SK-N-SH (cell line): ENCODE data around the gene ADRB2. TPM values are rescaled to one million over a fixed set of nuclear protein-coding genes. Genes with fewer than 3 reads are reported as not detected.

ENCODE experiments used
- CTCF ChIA-PET: fragments of 300-600, 350-600 bp; formaldehyde crosslinking; extraction: SDS; loops from one replicate; lab custom pipeline; 2021; lab: Yijun Ruan, JAX
- POLR2A ChIA-PET: fragments of 350-600 bp; sonication (Branson Sonifier 250); formaldehyde crosslinking; extraction: SDS; loops from one replicate; lab custom pipeline; 2020; ENCODE audit warnings: antibody characterized with exemption, inconsistent platforms; lab: Yijun Ruan, JAX
- DNase-seq: peaks from one replicate; pipeline ENCODE4 v3.0.0; 2012
- H2AFZ ChIP-seq: fragments of 200-600 bp; sonication (generic); 2 replicates; pipeline ENCODE4 v1.8.1; 2016; ENCODE audit warnings: antibody characterized with exemption, mild to moderate bottlenecking, low read depth
- H3F3A ChIP-seq: fragments of 200-600 bp; sonication (generic); replicated peaks from 2 replicates; pipeline ENCODE3; 2016; ENCODE audit warnings: antibody characterized with exemption, mild to moderate bottlenecking; ENCODE audit not compliant: insufficient read depth
- H3K27ac ChIP-seq, 2 experiments: fragments of 200-500 bp in 1 of 2; fragments of 200-600 bp in 1 of 2; sonication (Bioruptor generic) in 1 of 2; sonication (generic), shearing (Covaris generic) in 1 of 2; 2 replicates each; pipeline versions ENCODE4 v1.5.1 to v1.6.1; 2014 to 2016; ENCODE audit warnings: low read depth in 2 of 2, inconsistent platforms in 1 of 2, low read length in 1 of 2, mild to moderate bottlenecking in 1 of 2, mixed read lengths in 1 of 2
- H3K27me3 ChIP-seq: fragments of 200-600 bp; sonication (generic), shearing (Covaris generic); 2 replicates; pipeline ENCODE4 v1.6.1; 2016; ENCODE audit warnings: mixed run types; ENCODE audit not compliant: insufficient read depth
- H3K36me3 ChIP-seq, 2 experiments: fragments of 200-500 bp in 1 of 2; fragments of 200-600 bp in 1 of 2; sonication (Bioruptor generic) in 1 of 2; sonication (generic) in 1 of 2; replicated peaks in 1 of 2; 2 replicates each; pipeline versions ENCODE3 to v1.5.1; 2014 to 2016; ENCODE audit warnings: low read length in 1 of 2, mild to moderate bottlenecking in 1 of 2; ENCODE audit not compliant: insufficient read depth in 2 of 2, control insufficient read depth in 1 of 2
- H3K4me1 ChIP-seq, 2 experiments: fragments of 200-500 bp in 1 of 2; fragments of 200-600 bp in 1 of 2; sonication (Bioruptor generic) in 1 of 2; sonication (generic), shearing (Covaris generic) in 1 of 2; 2 replicates each; pipeline versions ENCODE4 v1.5.1 to v1.6.1; 2014 to 2016; ENCODE audit warnings: low read depth in 1 of 2, low read length in 1 of 2, mixed run types in 1 of 2; ENCODE audit not compliant: insufficient read depth in 2 of 2, control insufficient read depth in 1 of 2
- H3K4me2 ChIP-seq: fragments of 200-600 bp; sonication (generic), shearing (Covaris generic); 2 replicates; pipeline ENCODE4 v1.6.1; 2017; ENCODE audit warnings: mixed run types
- H3K4me3 ChIP-seq, 2 experiments: fragments of 200-500 bp in 1 of 2; fragments of 200-600 bp in 1 of 2; sonication (Bioruptor generic) in 1 of 2; sonication (generic), shearing (Covaris generic) in 1 of 2; 2 replicates each; pipeline versions ENCODE4 v1.5.1 to v1.8.1; 2014 to 2016; ENCODE audit warnings: low read depth in 2 of 2, inconsistent platforms in 1 of 2, low read length in 1 of 2, mild to moderate bottlenecking in 1 of 2, mixed read lengths in 1 of 2, moderate library complexity in 1 of 2
- H3K79me2 ChIP-seq: fragments of 200-600 bp; sonication (generic); 2 replicates; pipeline ENCODE4 v1.8.1; 2017; ENCODE audit warnings: mild to moderate bottlenecking; ENCODE audit not compliant: insufficient read depth
- H3K9ac ChIP-seq: fragments of 200-600 bp; sonication (generic); 2 replicates; pipeline ENCODE4 v1.6.1; 2017; ENCODE audit warnings: mixed run types
- H3K9me2 ChIP-seq: fragments of 200-600 bp; sonication (generic); 2 replicates; pipeline ENCODE4 v1.6.1; 2017; ENCODE audit warnings: mixed run types
- H3K9me3 ChIP-seq: fragments of 200-600 bp; sonication (generic); 2 replicates; pipeline ENCODE4 v1.6.1; 2017; ENCODE audit warnings: mixed run types, mild to moderate bottlenecking, moderate library complexity
- H4K20me1 ChIP-seq: fragments of 200-600 bp; sonication (generic); 2 replicates; pipeline ENCODE4 v1.6.1; 2017; ENCODE audit warnings: mild to moderate bottlenecking, mixed run types; ENCODE audit not compliant: insufficient read depth
- CHD2 ChIP-seq: fragments of 150-350 bp; IDR thresholded peaks from 2 replicates; pipeline ENCODE4 v1.6.1; 2018; ENCODE audit warnings: low read length; ENCODE audit not compliant: partially characterized antibody
- CTCF ChIP-seq: fragments of 200-600 bp; sonication (generic); IDR thresholded peaks from 2 replicates; pipeline ENCODE4 v1.6.1; 2017; ENCODE audit warnings: antibody characterized with exemption, mild to moderate bottlenecking, moderate library complexity
- ELF1 ChIP-seq: IDR thresholded peaks from 2 replicates; pipeline ENCODE4 v1.4.0; 2012
- EP300 ChIP-seq, 2 experiments: IDR thresholded peaks; 2 replicates each; pipeline versions ENCODE4 v1.4.0 to v1.6.1; 2012; ENCODE audit warnings: borderline replicate concordance in 1 of 2, low read depth in 1 of 2, low read length in 1 of 2
- FOSL2 ChIP-seq: IDR thresholded peaks from 2 replicates; pipeline ENCODE4 v1.4.0; 2012; ENCODE audit warnings: low read depth, mild to moderate bottlenecking, moderate library complexity, borderline replicate concordance
- FOXJ3 ChIP-seq: sonication (generic); formaldehyde crosslinking; IDR thresholded peaks from 2 replicates; pipeline ENCODE4 v1.5.1; 2020; ENCODE audit warnings: mild to moderate bottlenecking, missing genetic modification reagents
- GABPA ChIP-seq: IDR thresholded peaks from 2 replicates; pipeline ENCODE4 v1.4.0; 2012; ENCODE audit warnings: low read depth, mild to moderate bottlenecking
- MEF2A ChIP-seq: IDR thresholded peaks from 2 replicates; pipeline ENCODE4 v1.4.0; 2012; ENCODE audit warnings: low read depth, borderline replicate concordance
- MXI1 ChIP-seq: IDR thresholded peaks from 2 replicates; pipeline ENCODE4 v1.6.1; 2012; ENCODE audit warnings: mild to moderate bottlenecking, low read depth, low read length, improper control_type of control experiment
- NFIC ChIP-seq: IDR thresholded peaks from 2 replicates; pipeline ENCODE4 v1.4.0; 2012; ENCODE audit warnings: borderline replicate concordance
- NRF1 ChIP-seq: IDR thresholded peaks from 2 replicates; pipeline ENCODE4 v1.6.1; 2012; ENCODE audit warnings: low read depth, mild to moderate bottlenecking, low read length
- POLR2AphosphoS5 ChIP-seq: IDR thresholded peaks from 2 replicates; pipeline ENCODE4 v1.6.1; 2012; ENCODE audit warnings: low read depth, low read length
- RAD21 ChIP-seq: IDR thresholded peaks from 2 replicates; pipeline ENCODE4 v1.6.1; 2012; ENCODE audit warnings: mild to moderate bottlenecking, low read length
- RFX5 ChIP-seq: IDR thresholded peaks from 2 replicates; pipeline ENCODE4 v1.6.1; 2012; ENCODE audit warnings: mild to moderate bottlenecking, improper control_type of control experiment, low read length
- SMC3 ChIP-seq: IDR thresholded peaks from 2 replicates; pipeline ENCODE4 v1.6.1; 2012; ENCODE audit warnings: low read depth, low read length, improper control_type of control experiment
- TCF12 ChIP-seq: IDR thresholded peaks from 2 replicates; pipeline ENCODE4 v1.4.0; 2012
- TEAD4 ChIP-seq: IDR thresholded peaks from 2 replicates; pipeline ENCODE4 v1.4.0; 2012; ENCODE audit warnings: mild to moderate bottlenecking, borderline replicate concordance; ENCODE audit not compliant: insufficient read depth
- USF1 ChIP-seq: IDR thresholded peaks from 2 replicates; pipeline ENCODE4 v1.4.0; 2012; ENCODE audit warnings: low read depth, borderline replicate concordance
- USF2 ChIP-seq: fragments of 150-350 bp; IDR thresholded peaks from 2 replicates; pipeline ENCODE4 v1.6.1; 2017; ENCODE audit warnings: antibody characterized with exemption, low read length, low read depth, borderline replicate concordance
- YY1 ChIP-seq: IDR thresholded peaks from 2 replicates; pipeline ENCODE4 v1.4.0; 2012; ENCODE audit warnings: low read depth, mild to moderate bottlenecking
- WGBS: methylation state at CpG from one replicate; pipeline ENCODE4 v1.1.6; 2017; ENCODE audit warnings: low lambda C conversion rate; 5-methylcytosine and 5-hydroxymethylcytosine counted together
- polyA plus RNA-seq, 3 experiments: library from polyadenylated mRNA; depleted of rRNA; stranded (reverse); fragments of >200 nt; gene quantifications; 2 replicates each; pipeline ENCODE4 v1.2.3, GENCODE V29; 2012
- TF ChIP-seq, protein P1 (sequence below): IDR thresholded peaks from 2 replicates; pipeline ENCODE4 v1.4.0; 2012; ENCODE audit warnings: low read depth
- TF ChIP-seq, protein P2 (sequence below): fragments of 150-350 bp; IDR thresholded peaks from 2 replicates; pipeline ENCODE4 v1.6.1; 2016; ENCODE audit warnings: mild to moderate bottlenecking, low read depth, low read length

ADRB2 gene
- polyA plus RNA-seq, 1 of the 3 experiments (the other 2 are of a cell fraction): 1.0 TPM

DNA sequence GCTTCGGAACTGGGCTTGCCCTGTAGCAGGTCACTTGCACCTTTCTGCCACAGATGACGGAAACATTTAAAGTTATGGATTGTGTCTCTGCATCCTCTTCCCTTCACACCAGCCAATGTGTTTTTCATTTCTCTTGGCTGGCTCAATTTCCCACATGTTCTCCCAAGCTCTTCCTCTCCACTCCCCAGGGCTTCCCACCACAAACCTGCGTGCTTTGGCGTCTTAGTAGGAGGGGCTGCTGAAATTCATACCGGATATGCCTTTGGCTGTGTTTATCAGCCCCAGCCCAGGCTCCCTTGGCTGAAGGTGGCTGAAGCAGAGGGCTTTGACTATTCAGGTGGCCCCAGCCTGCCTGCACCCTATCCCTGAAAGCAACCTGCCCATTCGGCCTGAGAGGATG, 32.1 kb downstream of the ADRB2 start:
- DNase-seq: no peak
- TF ChIP-seq CHD2: no peak
- no peak for TF ChIP-seq POLR2AphosphoS5
- TF ChIP-seq EP300 (IDR thresholded peaks at IDR 0.05; ENCODE audit: borderline replicate concordance in 1 of 2, low read depth in 1 of 2, low read length in 1 of 2): no peak
- TF ChIP-seq, protein P1, sequence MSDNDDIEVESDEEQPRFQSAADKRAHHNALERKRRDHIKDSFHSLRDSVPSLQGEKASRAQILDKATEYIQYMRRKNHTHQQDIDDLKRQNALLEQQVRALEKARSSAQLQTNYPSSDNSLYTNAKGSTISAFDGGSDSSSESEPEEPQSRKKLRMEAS: no peak
- TF ChIP-seq GABPA: no peak
- Histone ChIP-seq H3F3A (no peaks in the 10 kb centered on the region), H2AFZ (no peak overlapping the region), H3K9me2 (no peaks in the 10 kb centered on the region), H3K4me3 (no peak overlapping the region), H4K20me1 (no peaks in the 10 kb centered on the region), H3K79me2 (no peaks in the 10 kb centered on the region), H3K9ac (no peak overlapping the region), H3K4me1 (no peaks in the 10 kb centered on the region), H3K9me3 (no peaks in the 10 kb centered on the region), H3K36me3 (no peaks in the 10 kb centered on the region), H3K27me3 (no peaks in the 10 kb centered on the region), H3K27ac (no peak overlapping the region), H3K4me2 (no peak overlapping the region)
- POLR2A ChIA-PET: no interaction called here
- WGBS: 72% methylated on average over 6 of the region's 6 CpGs
- CTCF ChIA-PET: no interaction called here

- no peak overlapping the region for H3K4me2 ChIP-seq
- no peaks in the 10 kb centered on the region for H3K27me3 ChIP-seq
- no peaks in the 10 kb centered on the region for H3K79me2 ChIP-seq
- H3K4me1 ChIP-seq: no peaks in the 10 kb centered on the region
- POLR2A ChIA-PET: no interaction called here
- H4K20me1 ChIP-seq: no peaks in the 10 kb centered on the region
- WGBS: 95% methylated on average over 2 of the region's 2 CpGs
- CTCF ChIA-PET: interaction anchor here (1.3 kb wide), 1 partner anchor 25 kb away, joined by 3 read pairs; no protein-coding TSS in a partner anchor
- no peak overlapping the region for H3K4me3 ChIP-seq
- DNase-seq: no peak
- no peaks in the 10 kb centered on the region for H3K9me2 ChIP-seq
- no peak overlapping the region for H2AFZ ChIP-seq
- H3K9ac ChIP-seq: no peak overlapping the region
- H3F3A ChIP-seq: no peaks in the 10 kb centered on the region
- no peaks in the 10 kb centered on the region for H3K9me3 ChIP-seq
- H3K36me3 ChIP-seq: no peaks in the 10 kb centered on the region
- TF ChIP-seq TCF12: no peak
- no peak for TF ChIP-seq TEAD4
- TF ChIP-seq USF1: no peak
- no peak for TF ChIP-seq YY1
- TF ChIP-seq, protein P1: no peak
- no peak for TF ChIP-seq ELF1
- no peak for TF ChIP-seq RFX5
- no peak for TF ChIP-seq NRF1
- TF ChIP-seq FOSL2: no peak
- no peak for TF ChIP-seq MXI1
- no peak for TF ChIP-seq POLR2AphosphoS5
- TF ChIP-seq NFIC: no peak
- no peak for TF ChIP-seq SMC3
- no peak for TF ChIP-seq MEF2A
- no peak for TF ChIP-seq FOXJ3 (CRISPR knock-in tag)
- TF ChIP-seq, protein P2, sequence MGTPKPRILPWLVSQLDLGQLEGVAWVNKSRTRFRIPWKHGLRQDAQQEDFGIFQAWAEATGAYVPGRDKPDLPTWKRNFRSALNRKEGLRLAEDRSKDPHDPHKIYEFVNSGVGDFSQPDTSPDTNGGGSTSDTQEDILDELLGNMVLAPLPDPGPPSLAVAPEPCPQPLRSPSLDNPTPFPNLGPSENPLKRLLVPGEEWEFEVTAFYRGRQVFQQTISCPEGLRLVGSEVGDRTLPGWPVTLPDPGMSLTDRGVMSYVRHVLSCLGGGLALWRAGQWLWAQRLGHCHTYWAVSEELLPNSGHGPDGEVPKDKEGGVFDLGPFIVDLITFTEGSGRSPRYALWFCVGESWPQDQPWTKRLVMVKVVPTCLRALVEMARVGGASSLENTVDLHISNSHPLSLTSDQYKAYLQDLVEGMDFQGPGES: no peak
- TF ChIP-seq USF2: no peak
- TF ChIP-seq EP300 (IDR thresholded peaks at IDR 0.05; ENCODE audit: borderline replicate concordance in 1 of 2, low read depth in 1 of 2, low read length in 1 of 2): no peak
- no peak for TF ChIP-seq RAD21
- TF ChIP-seq CTCF: no peak
- H3K27ac ChIP-seq: no peak overlapping the region
These were observed 33.3 kb downstream of the ADRB2 start for GRCh38 chr5:148859703-148860102.
